A549 (cell line): Measurements from ENCODE around the gene SLX1A.

Experiments used
- E2F6 ChIP-seq: IDR thresholded peaks from 2 replicates; pipeline ENCODE4 v1.6.1; 2012; ENCODE audit warnings: low read depth, borderline replicate concordance
- EHF ChIP-seq: fragments of 250-450 bp; sonication (Bioruptor Pico); IDR thresholded peaks from 2 replicates; pipeline ENCODE4 v1.5.0; 2020; ENCODE audit warnings: mild to moderate bottlenecking
- EP300 ChIP-seq, 2 experiments: fragments of >200 bp; sonication (Bioruptor Twin); formaldehyde crosslinking; IDR thresholded peaks; 2 replicates in 1 of 2; 3 replicates in 1 of 2; pipeline ENCODE4 v1.6.1; 2016 to 2017
- ESRRA ChIP-seq: fragments of 150-350 bp; IDR thresholded peaks from 2 replicates; pipeline ENCODE4 v1.6.1; 2014; ENCODE audit warnings: mild to moderate bottlenecking, low read length, borderline replicate concordance
- FOSB ChIP-seq: fragments of 250-450 bp; sonication (Bioruptor Pico); IDR thresholded peaks from 2 replicates; pipeline ENCODE4 v1.5.0; 2020; ENCODE audit warnings: mild to moderate bottlenecking, moderate library complexity
- JUN ChIP-seq, 2 experiments: fragments of >200 bp; sonication (Bioruptor Twin); formaldehyde crosslinking; IDR thresholded peaks; 2 replicates in 1 of 2; 3 replicates in 1 of 2; pipeline ENCODE4 v1.6.1; 2016 to 2017
- MAZ ChIP-seq: fragments of 150-350 bp; IDR thresholded peaks from 2 replicates; pipeline ENCODE4 v1.6.1; 2014; ENCODE audit warnings: antibody characterized with exemption, low read depth, low read length, borderline replicate concordance
- POLR2A ChIP-seq: IDR thresholded peaks from 2 replicates; pipeline ENCODE4 v1.6.1; 2012; ENCODE audit warnings: mild to moderate bottlenecking, low read length
- RAD21 ChIP-seq, 2 experiments: fragments of >200 bp in 1 of 2; sonication (Bioruptor Twin) in 1 of 2; formaldehyde crosslinking in 1 of 2; IDR thresholded peaks in 1 of 2; conservative IDR thresholded peaks in 1 of 2; 2 replicates in 1 of 2; 3 replicates in 1 of 2; pipeline ENCODE4 v1.6.1; 2012 to 2018; ENCODE audit warnings: inconsistent platforms in 1 of 2
- SMC3 ChIP-seq: fragments of >200 bp; sonication (Bioruptor Twin); formaldehyde crosslinking; IDR thresholded peaks from 3 replicates; pipeline ENCODE4 v1.6.1; 2018; ENCODE audit warnings: inconsistent platforms
- ZSCAN20 ChIP-seq: fragments of 250-450 bp; sonication (Bioruptor Pico); IDR thresholded peaks from 2 replicates; pipeline ENCODE4 v1.8.0; 2022; ENCODE audit warnings: mild to moderate bottlenecking, moderate library complexity
- TF ChIP-seq, protein P1 (sequence below): fragments of >200 bp; sonication (Bioruptor Twin); formaldehyde crosslinking; IDR thresholded peaks from 3 replicates; pipeline ENCODE4 v1.5.1; 2016
- TF ChIP-seq, protein P2 (sequence below): IDR thresholded peaks from 2 replicates; pipeline ENCODE4 v1.6.1; 2012
- TF ChIP-seq, protein P3 (sequence below): IDR thresholded peaks from 2 replicates; pipeline ENCODE4 v1.6.1; 2012

GRCh38 chr16:30185683-30186421 lies 7.8 kb upstream of the SLX1A start:
- TF ChIP-seq FOSB (CRISPR knock-in tag) (no peak), MAZ (no peak), JUN (IDR thresholded peaks at IDR 0.05) (no peak), ZSCAN20 (CRISPR knock-in tag) (no peak), EP300 (IDR thresholded peaks at IDR 0.05) (no peak), POLR2A (no peak), EHF (CRISPR knock-in tag) (no peak), SMC3 (no peak), ESRRA (no peak), E2F6 (no peak), RAD21 (conservative IDR thresholded peaks at IDR 0.05 in 1 of 2, IDR thresholded peaks at IDR 0.05 in 1 of 2) (no peak)
- TF ChIP-seq, protein P1, sequence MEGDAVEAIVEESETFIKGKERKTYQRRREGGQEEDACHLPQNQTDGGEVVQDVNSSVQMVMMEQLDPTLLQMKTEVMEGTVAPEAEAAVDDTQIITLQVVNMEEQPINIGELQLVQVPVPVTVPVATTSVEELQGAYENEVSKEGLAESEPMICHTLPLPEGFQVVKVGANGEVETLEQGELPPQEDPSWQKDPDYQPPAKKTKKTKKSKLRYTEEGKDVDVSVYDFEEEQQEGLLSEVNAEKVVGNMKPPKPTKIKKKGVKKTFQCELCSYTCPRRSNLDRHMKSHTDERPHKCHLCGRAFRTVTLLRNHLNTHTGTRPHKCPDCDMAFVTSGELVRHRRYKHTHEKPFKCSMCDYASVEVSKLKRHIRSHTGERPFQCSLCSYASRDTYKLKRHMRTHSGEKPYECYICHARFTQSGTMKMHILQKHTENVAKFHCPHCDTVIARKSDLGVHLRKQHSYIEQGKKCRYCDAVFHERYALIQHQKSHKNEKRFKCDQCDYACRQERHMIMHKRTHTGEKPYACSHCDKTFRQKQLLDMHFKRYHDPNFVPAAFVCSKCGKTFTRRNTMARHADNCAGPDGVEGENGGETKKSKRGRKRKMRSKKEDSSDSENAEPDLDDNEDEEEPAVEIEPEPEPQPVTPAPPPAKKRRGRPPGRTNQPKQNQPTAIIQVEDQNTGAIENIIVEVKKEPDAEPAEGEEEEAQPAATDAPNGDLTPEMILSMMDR, result no peak
- TF ChIP-seq, protein P2, sequence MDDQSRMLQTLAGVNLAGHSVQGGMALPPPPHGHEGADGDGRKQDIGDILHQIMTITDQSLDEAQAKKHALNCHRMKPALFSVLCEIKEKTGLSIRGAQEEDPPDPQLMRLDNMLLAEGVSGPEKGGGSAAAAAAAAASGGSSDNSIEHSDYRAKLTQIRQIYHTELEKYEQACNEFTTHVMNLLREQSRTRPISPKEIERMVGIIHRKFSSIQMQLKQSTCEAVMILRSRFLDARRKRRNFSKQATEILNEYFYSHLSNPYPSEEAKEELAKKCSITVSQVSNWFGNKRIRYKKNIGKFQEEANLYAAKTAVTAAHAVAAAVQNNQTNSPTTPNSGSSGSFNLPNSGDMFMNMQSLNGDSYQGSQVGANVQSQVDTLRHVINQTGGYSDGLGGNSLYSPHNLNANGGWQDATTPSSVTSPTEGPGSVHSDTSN, result no peak
- TF ChIP-seq, protein P3, sequence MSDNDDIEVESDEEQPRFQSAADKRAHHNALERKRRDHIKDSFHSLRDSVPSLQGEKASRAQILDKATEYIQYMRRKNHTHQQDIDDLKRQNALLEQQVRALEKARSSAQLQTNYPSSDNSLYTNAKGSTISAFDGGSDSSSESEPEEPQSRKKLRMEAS, result no peak
